GM23338 (cell line): ENCODE data around the gene MGRN1.

Experiments used
- CREB1 ChIP-seq: fragments of 250-450 bp; sonication (Bioruptor Pico); IDR thresholded peaks from 2 replicates; pipeline ENCODE4 v1.5.0; 2020; ENCODE audit warnings: low read depth, mild to moderate bottlenecking, moderate library complexity
- CTCF ChIP-seq, 2 experiments: fragments of 200-600 bp in 1 of 2; sonication (generic) in 1 of 2; conservative IDR thresholded peaks; 2 replicates each; pipeline versions ENCODE4 v1.5.1 to v1.6.1; 2016 to 2017; ENCODE audit warnings: antibody characterized with exemption in 2 of 2, low read depth in 2 of 2, mild to moderate bottlenecking in 2 of 2, moderate library complexity in 1 of 2
- EZH2 ChIP-seq: fragments of 200-600 bp; sonication (generic); IDR thresholded peaks from one replicate; pipeline ENCODE4 v1.8.0; 2017; ENCODE audit warnings: antibody characterized with exemption, mild to moderate bottlenecking, low read depth; ENCODE audit not compliant: unreplicated experiment
- EZH2phosphoT487 ChIP-seq: fragments of 200-600 bp; sonication (generic); IDR thresholded peaks from one replicate; pipeline ENCODE4 v1.8.1; 2018; ENCODE audit warnings: antibody characterized with exemption; ENCODE audit not compliant: unreplicated experiment
- JUNB ChIP-seq: IDR thresholded peaks from one replicate; pipeline ENCODE4 v1.6.1; 2016; ENCODE audit warnings: antibody characterized with exemption; ENCODE audit not compliant: unreplicated experiment
- POLR2AphosphoS5 ChIP-seq: IDR thresholded peaks from 2 replicates; pipeline ENCODE4 v1.6.1; 2016; ENCODE audit warnings: antibody characterized with exemption, low read depth
- REST ChIP-seq: IDR thresholded peaks from one replicate; pipeline ENCODE4 v1.6.1; 2018; ENCODE audit warnings: antibody characterized with exemption; ENCODE audit not compliant: unreplicated experiment
- STAT1 ChIP-seq: IDR thresholded peaks from one replicate; pipeline ENCODE4 v1.6.1; 2016; ENCODE audit warnings: antibody characterized with exemption; ENCODE audit not compliant: unreplicated experiment
- ZNF114 ChIP-seq: fragments of 250-450 bp; sonication (Bioruptor Pico); IDR thresholded peaks from 2 replicates; pipeline ENCODE4 v1.5.0; 2020; ENCODE audit warnings: mild to moderate bottlenecking, moderate library complexity
- ZNF331 ChIP-seq: fragments of 250-450 bp; sonication (Bioruptor Pico); IDR thresholded peaks from 2 replicates; pipeline ENCODE4 v1.5.0; 2020; ENCODE audit warnings: low read depth, mild to moderate bottlenecking, moderate library complexity

- no peak for TF ChIP-seq CTCF (conservative IDR thresholded peaks at IDR 0.05; ENCODE audit: low read depth in 2 of 2)
- TF ChIP-seq POLR2AphosphoS5, result no peak
- no peak for TF ChIP-seq ZNF331 (CRISPR knock-in tag)
- no peak for TF ChIP-seq CREB1 (CRISPR knock-in tag)
- TF ChIP-seq JUNB, result no peak
- TF ChIP-seq STAT1, result no peak
- no peak for TF ChIP-seq EZH2phosphoT487
- TF ChIP-seq EZH2, result no peak
- no peak for TF ChIP-seq REST
- TF ChIP-seq ZNF114, result no peak
Observed at GRCh38 chr16:4612977-4613635, 11.5 kb upstream of the MGRN1 start.
